Glomerular endothelial cell (primary cell): ENCODE results near the gene CCT5. TPM values are rescaled to one million over a fixed set of nuclear protein-coding genes. Genes with fewer than 3 reads are reported as not detected.
"Not testable (repeated sequence)": the region's sequence is repeated elsewhere in the genome, so short reads cannot be mapped to it uniquely, and the experiment has no call there.

Source experiments
- DNase-seq: peaks from one replicate; pipeline ENCODE4 v3.0.0-alpha.2; 2011; ENCODE audit warnings: low read depth, low spot score; ENCODE audit errors: extremely low read depth
- total RNA-seq: library from RNA; depleted of rRNA; stranded (reverse); fragments of >200 nt; gene quantifications from 2 replicates; pipeline ENCODE4 v1.2.3, GENCODE V29; 2015

CCT5 gene
- total RNA-seq, 1 donor from 2014 or later: 366 TPM

GRCh38 chr5:10275460-10275859 is 25.4 kb downstream of the CCT5 start:
- no peak for DNase-seq

- no peak for DNase-seq
Observed at GRCh38 chr5:10275991-10276390, 25.9 kb downstream of the CCT5 start.

- DNase-seq: no peak
Observed at GRCh38 chr5:10276691-10277090, 26.6 kb downstream of the CCT5 start.

- no peak for DNase-seq
Observed at GRCh38 chr5:10277773-10278630, 27.9 kb downstream of the CCT5 start.

- no peak for DNase-seq
Observed at GRCh38 chr5:10278658-10279279, 28.7 kb downstream of the CCT5 start.

GRCh38 chr5:10279328-10279727 is 29.2 kb downstream of the CCT5 start:
- DNase-seq: no peak

GRCh38 chr5:10279925-10280720 is 30.0 kb downstream of the CCT5 start:
- no peak for DNase-seq

GRCh38 chr5:10283927-10284635 is 34.0 kb downstream of the CCT5 start:
- DNase-seq: peak; percentile 56

- DNase-seq: not testable (repeated sequence)
Observed at GRCh38 chr5:10285362-10285761, 35.3 kb downstream of the CCT5 start.

- no peak for DNase-seq
Observed at GRCh38 chr5:10286162-10286861, 36.2 kb downstream of the CCT5 start.

- DNase-seq: no peak
Observed at GRCh38 chr5:10286862-10287227, 36.8 kb downstream of the CCT5 start.

GRCh38 chr5:10288592-10289219 is 38.6 kb downstream of the CCT5 start:
- no peak for DNase-seq

GRCh38 chr5:10289353-10289752 is 39.3 kb downstream of the CCT5 start:
- DNase-seq: no peak

GRCh38 chr5:10289991-10290390 is 39.9 kb downstream of the CCT5 start:
- DNase-seq: no peak

- no peak for DNase-seq
Observed at GRCh38 chr5:10290438-10290837, 40.4 kb downstream of the CCT5 start.

- no peak for DNase-seq
Observed at GRCh38 chr5:10291692-10292339, 41.7 kb downstream of the CCT5 start.

- no peak for DNase-seq
Observed at GRCh38 chr5:10293907-10294662, 44.0 kb downstream of the CCT5 start.

- DNase-seq: peak; percentile 52
Observed at GRCh38 chr5:10295619-10296326, 45.7 kb downstream of the CCT5 start.
